Smooth muscle cell (in vitro differentiated cells): ENCODE results near the gene COG1. TPM values are rescaled to one million over a fixed set of nuclear protein-coding genes. Genes with fewer than 3 reads are reported as not detected.

ENCODE experiments used
- DNase-seq: peaks from one replicate; lab custom pipeline; 2025; ENCODE audit not compliant: unreplicated experiment; lab: John Stamatoyannopoulos, UW
- H2AFZ ChIP-seq: fragments of 200-600 bp; sonication (generic); 2 replicates; pipeline ENCODE4 v1.6.0; 2016; ENCODE audit warnings: antibody characterized with exemption, low read depth, mild to moderate bottlenecking
- H3F3A ChIP-seq: fragments of 200-600 bp; sonication (generic); 2 replicates; pipeline ENCODE4 v1.6.0; 2017; ENCODE audit warnings: antibody characterized with exemption, low read depth
- H3K27ac ChIP-seq: fragments of 200-600 bp; sonication (generic); 2 replicates; pipeline ENCODE4 v1.5.1; 2016; ENCODE audit warnings: low read depth, mild to moderate bottlenecking
- H3K27me3 ChIP-seq: fragments of 200-600 bp; sonication (generic); 2 replicates; pipeline ENCODE4 v1.6.1; 2016; ENCODE audit warnings: low read depth, mild to moderate bottlenecking
- H3K36me3 ChIP-seq: fragments of 200-600 bp; sonication (generic); 2 replicates; pipeline ENCODE4 v1.5.1; 2016; ENCODE audit warnings: low read depth
- H3K4me1 ChIP-seq: fragments of 200-600 bp; sonication (generic); 2 replicates; pipeline ENCODE4 v1.5.1; 2016; ENCODE audit warnings: low read depth
- H3K4me2 ChIP-seq: fragments of 200-600 bp; sonication (generic); 2 replicates; pipeline ENCODE4 v1.6.0; 2016; ENCODE audit warnings: mild to moderate bottlenecking
- H3K4me3 ChIP-seq: fragments of 200-600 bp; sonication (generic); 2 replicates; pipeline ENCODE4 v1.5.1; 2016; ENCODE audit warnings: mild to moderate bottlenecking
- H3K79me2 ChIP-seq: fragments of 200-600 bp; sonication (generic); 2 replicates; pipeline ENCODE4 v1.6.0; 2016; ENCODE audit warnings: low read depth, mild to moderate bottlenecking
- H3K9ac ChIP-seq: fragments of 200-600 bp; sonication (generic); 2 replicates; pipeline ENCODE4 v1.6.0; 2016; ENCODE audit warnings: low read depth
- H3K9me3 ChIP-seq: fragments of 200-600 bp; sonication (generic); replicated peaks from 2 replicates; pipeline ENCODE4 v1.5.1; 2016; ENCODE audit warnings: low read depth
- H4K20me1 ChIP-seq: fragments of 200-600 bp; sonication (generic); 2 replicates; pipeline ENCODE4 v1.6.0; 2016; ENCODE audit warnings: low read depth
- WGBS: methylation state at CpG from one replicate; pipeline ENCODE4 v1.1.7; 2016; ENCODE audit warnings: low lambda C conversion rate; 5-methylcytosine and 5-hydroxymethylcytosine counted together
- polyA plus RNA-seq: library from polyadenylated mRNA; unstranded; fragments of >200 nt; fragmentation: Nextera tagmentation; extraction: Ambion mirVana; gene quantifications from 2 replicates; pipeline ENCODE4 v1.2.1, GENCODE V29; 2016
- total RNA-seq: library from RNA; depleted of rRNA; stranded (reverse); fragments of >200 nt; gene quantifications from 2 replicates; pipeline ENCODE4 v1.2.3, GENCODE V29; 2014
- TF ChIP-seq, protein P1 (sequence below): fragments of 200-600 bp; sonication (generic); IDR thresholded peaks from 2 replicates; pipeline ENCODE4 v1.5.1; 2017; ENCODE audit warnings: borderline replicate concordance, mild to moderate bottlenecking, antibody characterized with exemption; ENCODE audit not compliant: insufficient read depth, poor library complexity, severe bottlenecking

The COG1 gene
- total and polyA plus RNA-seq, 2 experiments from 2014 or later: 29.4 to 37.8 TPM

DNA sequence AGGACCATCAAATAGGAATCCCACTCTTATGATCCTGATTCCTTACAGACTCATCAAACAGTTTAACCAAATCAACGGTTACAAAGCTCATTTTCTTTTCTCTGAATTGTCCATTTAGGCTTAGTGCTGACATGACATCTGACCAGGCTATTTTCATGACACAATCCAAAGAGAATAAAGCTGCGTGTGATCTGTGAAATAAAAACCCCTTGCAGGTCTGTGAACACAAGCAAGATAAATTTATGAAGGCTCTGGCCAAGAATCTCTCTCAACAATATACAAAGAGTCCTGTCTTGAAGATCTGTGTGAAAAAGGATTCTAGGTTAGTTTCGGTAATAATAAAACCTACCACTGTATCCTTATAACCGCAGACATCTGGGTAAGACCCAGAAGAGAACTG, 22.0 kb downstream of the COG1 start:
- TF ChIP-seq, protein P1, sequence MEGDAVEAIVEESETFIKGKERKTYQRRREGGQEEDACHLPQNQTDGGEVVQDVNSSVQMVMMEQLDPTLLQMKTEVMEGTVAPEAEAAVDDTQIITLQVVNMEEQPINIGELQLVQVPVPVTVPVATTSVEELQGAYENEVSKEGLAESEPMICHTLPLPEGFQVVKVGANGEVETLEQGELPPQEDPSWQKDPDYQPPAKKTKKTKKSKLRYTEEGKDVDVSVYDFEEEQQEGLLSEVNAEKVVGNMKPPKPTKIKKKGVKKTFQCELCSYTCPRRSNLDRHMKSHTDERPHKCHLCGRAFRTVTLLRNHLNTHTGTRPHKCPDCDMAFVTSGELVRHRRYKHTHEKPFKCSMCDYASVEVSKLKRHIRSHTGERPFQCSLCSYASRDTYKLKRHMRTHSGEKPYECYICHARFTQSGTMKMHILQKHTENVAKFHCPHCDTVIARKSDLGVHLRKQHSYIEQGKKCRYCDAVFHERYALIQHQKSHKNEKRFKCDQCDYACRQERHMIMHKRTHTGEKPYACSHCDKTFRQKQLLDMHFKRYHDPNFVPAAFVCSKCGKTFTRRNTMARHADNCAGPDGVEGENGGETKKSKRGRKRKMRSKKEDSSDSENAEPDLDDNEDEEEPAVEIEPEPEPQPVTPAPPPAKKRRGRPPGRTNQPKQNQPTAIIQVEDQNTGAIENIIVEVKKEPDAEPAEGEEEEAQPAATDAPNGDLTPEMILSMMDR: no peak
- Histone ChIP-seq H3K9me3 (no peaks in the 10 kb centered on the region), H3K4me2 (no peak overlapping the region), H2AFZ (no peak overlapping the region), H3K36me3 (peaks cover 3% of the 10 kb centered on the region), H4K20me1 (peaks cover 42% of the 10 kb centered on the region), H3K4me3 (no peak overlapping the region), H3F3A (peaks cover 2% of the 10 kb centered on the region), H3K79me2 (peaks cover 16% of the 10 kb centered on the region), H3K27me3 (no peaks in the 10 kb centered on the region), H3K9ac (no peak overlapping the region), H3K27ac (no peak overlapping the region), H3K4me1 (no peaks in the 10 kb centered on the region)
- DNase-seq: no peak
- 86% methylated on average over 4 of the region's 4 CpGs for WGBS

DNA sequence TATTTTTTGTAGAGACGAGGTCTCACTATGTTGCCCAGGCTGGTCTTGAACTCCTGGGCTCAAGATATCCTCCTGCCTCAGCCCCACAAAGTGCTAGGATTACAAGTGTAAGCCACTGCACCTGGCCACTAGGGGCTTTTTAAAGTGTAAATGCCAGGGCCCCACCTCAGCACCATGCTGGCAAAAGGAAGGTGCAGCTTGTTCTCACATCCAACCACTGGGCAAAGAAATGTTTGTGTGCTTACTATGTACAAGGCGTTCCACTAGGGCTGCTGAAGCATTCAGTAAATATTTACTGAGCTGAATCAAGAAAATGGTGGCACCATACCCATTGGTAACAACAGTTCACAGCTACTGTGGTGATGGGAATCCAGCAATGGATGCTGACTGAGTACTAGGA, 22.6 kb downstream of the COG1 start:
- H3F3A ChIP-seq: no peaks in the 10 kb centered on the region
- H2AFZ ChIP-seq: no peak overlapping the region
- TF ChIP-seq, protein P1: no peak
- H3K4me1 ChIP-seq: no peaks in the 10 kb centered on the region
- 97% methylated on average over 2 of the region's 2 CpGs for WGBS
- peaks cover 37% of the 10 kb centered on the region for H4K20me1 ChIP-seq
- H3K4me3 ChIP-seq: no peak overlapping the region
- H3K9me3 ChIP-seq: no peaks in the 10 kb centered on the region
- H3K4me2 ChIP-seq: no peak overlapping the region
- peaks cover 3% of the 10 kb centered on the region for H3K36me3 ChIP-seq
- H3K9ac ChIP-seq: no peak overlapping the region
- no peak overlapping the region for H3K27ac ChIP-seq
- no peak for DNase-seq
- H3K27me3 ChIP-seq: no peaks in the 10 kb centered on the region
- H3K79me2 ChIP-seq: peaks cover 20% of the 10 kb centered on the region

DNA sequence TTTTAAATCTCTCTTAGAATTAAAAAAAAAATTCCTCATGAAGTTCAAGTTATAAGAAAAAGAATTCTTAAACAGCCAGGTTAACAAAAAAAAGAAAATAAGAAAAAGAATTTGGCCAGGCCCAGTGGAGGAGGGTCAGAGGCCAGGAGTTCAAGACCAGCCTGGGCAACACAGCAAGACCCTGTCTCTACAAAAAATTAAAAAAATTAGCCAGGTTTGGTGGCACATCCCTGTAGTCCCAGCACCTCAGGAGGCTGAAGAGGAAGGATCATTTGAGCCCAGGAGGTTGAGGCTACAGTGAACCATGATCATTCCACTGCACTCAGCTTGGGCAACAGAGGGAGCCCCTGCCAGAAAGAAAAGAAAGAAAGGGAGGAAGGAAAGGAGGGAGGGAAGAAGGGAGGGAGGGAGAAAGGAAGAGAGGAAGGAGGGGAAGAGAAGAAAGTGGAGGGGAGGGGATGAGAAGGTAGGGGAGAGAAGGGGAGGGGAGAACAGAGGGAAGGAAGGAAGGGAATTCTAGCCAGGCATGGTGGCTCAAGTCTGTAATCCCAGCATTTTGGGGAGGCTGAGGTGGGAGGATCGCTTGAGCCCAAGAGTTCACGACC, 30.9 kb downstream of the COG1 start:
- Histone ChIP-seq H3K9me3 (no peaks in the 10 kb centered on the region), H3K36me3 (no peaks in the 10 kb centered on the region), H3K4me3 (no peak overlapping the region), H3K4me2 (no peak overlapping the region), H3K79me2 (peaks cover 58% of the 10 kb centered on the region), H3K4me1 (peaks cover 15% of the 10 kb centered on the region), H3K9ac (no peak overlapping the region), H3K27ac (no peak overlapping the region), H3K27me3 (no peaks in the 10 kb centered on the region), H4K20me1 (peaks cover 54% of the 10 kb centered on the region), H3F3A (peaks cover 6% of the 10 kb centered on the region), H2AFZ (no peak overlapping the region)
- DNase-seq: no peak
- TF ChIP-seq, protein P1: no peak
- WGBS: no CpG with 5 or more reads among the region's 2 CpGs

DNA sequence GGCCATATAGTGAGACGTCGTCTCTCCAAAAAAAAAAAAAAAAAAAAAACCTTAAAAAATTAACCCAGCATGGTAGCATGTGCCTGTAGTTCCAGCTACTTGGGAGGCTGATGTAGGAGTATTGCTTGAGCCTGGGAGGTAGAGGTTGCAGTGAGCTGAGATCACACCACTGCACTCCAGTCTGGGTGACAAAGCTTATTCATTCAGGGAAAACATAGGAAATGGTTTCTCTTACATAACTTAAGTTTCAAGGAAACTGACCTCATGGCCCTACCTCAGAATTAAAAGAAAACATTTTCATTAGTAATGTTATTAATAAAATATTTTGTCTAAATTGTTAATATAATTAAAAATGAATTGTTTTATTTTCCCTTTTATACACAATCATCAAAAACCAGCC, 31.4 kb downstream of the COG1 start:
- no peaks in the 10 kb centered on the region for H3K9me3 ChIP-seq
- no peak for DNase-seq
- WGBS: no CpG with 5 or more reads among the region's 2 CpGs
- peaks cover 59% of the 10 kb centered on the region for H4K20me1 ChIP-seq
- H3K4me2 ChIP-seq: no peak overlapping the region
- H2AFZ ChIP-seq: no peak overlapping the region
- TF ChIP-seq, protein P1: no peak
- no peak overlapping the region for H3K27ac ChIP-seq
- H3K79me2 ChIP-seq: peaks cover 58% of the 10 kb centered on the region
- peaks cover 15% of the 10 kb centered on the region for H3K4me1 ChIP-seq
- H3K9ac ChIP-seq: no peak overlapping the region
- H3K27me3 ChIP-seq: no peaks in the 10 kb centered on the region
- peaks cover 6% of the 10 kb centered on the region for H3F3A ChIP-seq
- no peak overlapping the region for H3K4me3 ChIP-seq
- H3K36me3 ChIP-seq: no peaks in the 10 kb centered on the region
